Measurements from ENCODE around the gene MAN2B1.
"Not testable (repeated sequence)": the region's sequence is repeated elsewhere in the genome, so short reads cannot be mapped to it uniquely, and the experiment has no call there.

The MAN2B1 gene

GRCh38 chr19:12657966-12658365 lies 8.6 kb downstream of the MAN2B1 start:
- DNase-seq (ENCODE audit: low spot score): no peak

- no peak for DNase-seq (ENCODE audit: low spot score)
Measured at GRCh38 chr19:12656899-12657571, 9.5 kb downstream of the MAN2B1 start.

GRCh38 chr19:12655546-12655945 lies 11.0 kb downstream of the MAN2B1 start:
- no peak for DNase-seq (ENCODE audit: low spot score)

- DNase-seq (ENCODE audit: low spot score): no peak
Measured at GRCh38 chr19:12652219-12652618, 14.3 kb downstream of the MAN2B1 start.

GRCh38 chr19:12649941-12650340 lies 16.6 kb downstream of the MAN2B1 start:
- no peak for DNase-seq (ENCODE audit: low spot score)

- DNase-seq (ENCODE audit: low spot score): no peak
Measured at GRCh38 chr19:12648088-12648487, 18.5 kb downstream of the MAN2B1 start.

GRCh38 chr19:12647490-12648071 lies 19.0 kb downstream of the MAN2B1 start:
- peak; percentile 33 for DNase-seq (ENCODE audit: low spot score)

GRCh38 chr19:12647047-12647446 lies 19.5 kb downstream of the MAN2B1 start:
- DNase-seq (ENCODE audit: low spot score): no peak

- DNase-seq (ENCODE audit: low spot score): no peak
Measured at GRCh38 chr19:12646551-12646950, 20.0 kb downstream of the MAN2B1 start.

- not testable (repeated sequence) for DNase-seq (ENCODE audit: low spot score)
Measured at GRCh38 chr19:12643716-12644115, 22.8 kb downstream of the MAN2B1 start.

GRCh38 chr19:12642506-12642905 lies 24.0 kb downstream of the MAN2B1 start:
- no peak for DNase-seq (ENCODE audit: low spot score)

GRCh38 chr19:12641456-12641855 lies 25.1 kb downstream of the MAN2B1 start:
- DNase-seq (ENCODE audit: low spot score): no peak

GRCh38 chr19:12639901-12640613 lies 26.5 kb downstream of the MAN2B1 start:
- peak; percentile 64 for DNase-seq (ENCODE audit: low spot score)

- no peak for DNase-seq (ENCODE audit: low spot score)
Measured at GRCh38 chr19:12638611-12639182, 27.8 kb downstream of the MAN2B1 start.

GRCh38 chr19:12636631-12637030 lies 29.9 kb downstream of the MAN2B1 start:
- DNase-seq (ENCODE audit: low spot score): no peak

GRCh38 chr19:12629215-12629614 lies 37.3 kb downstream of the MAN2B1 start:
- no peak for DNase-seq (ENCODE audit: low spot score)

GRCh38 chr19:12628040-12629022 lies 38.2 kb downstream of the MAN2B1 start:
- DNase-seq (ENCODE audit: low spot score): no peak

GRCh38 chr19:12626958-12627357 lies 39.6 kb downstream of the MAN2B1 start:
- DNase-seq (ENCODE audit: low spot score): no peak

- DNase-seq (ENCODE audit: low spot score): no peak
Measured at GRCh38 chr19:12623361-12624031, 43.0 kb downstream of the MAN2B1 start.

- not testable (repeated sequence) for DNase-seq (ENCODE audit: low spot score)
Measured at GRCh38 chr19:12621253-12622024, 45.1 kb downstream of the MAN2B1 start.
